K562 (cell line): Measurements from ENCODE around the gene ORAI2. TPM values are rescaled to one million over a fixed set of nuclear protein-coding genes. Genes with fewer than 3 reads are reported as not detected.

Experiments used
- ATAC-seq: fragments of 200-7000 bp; cut with Tn5 transposase; 3 replicates; pipeline ENCODE4 v1.9.1; 2020; ENCODE audit warnings: moderate library complexity
- BruUV-seq: library from RNA; stranded (reverse); fragments of 400-500 nt; replicated peaks from 2 replicates; lab custom pipeline; 2021; lab: Mats Ljungman, UMichigan
- CTCF ChIA-PET: fragments of 300-600 bp; formaldehyde crosslinking; extraction: SDS; loops from one replicate; lab custom pipeline; 2021; ENCODE audit warnings: low intra/inter-chr PET ratio; lab: Yijun Ruan, JAX
- POLR2A ChIA-PET: fragments of 300-600, 350-650 bp; sonication (Branson Sonifier 250); formaldehyde crosslinking; extraction: SDS; loops from one replicate; lab custom pipeline; 2021; ENCODE audit warnings: antibody characterized with exemption, inconsistent platforms; lab: Yijun Ruan, JAX
- DNase-seq, 4 experiments: peaks; one replicate each; pipeline versions ENCODE4 v3.0.0 to v3.0.0-alpha.2; 2011 to 2018; ENCODE audit warnings: low spot score in 3 of 4, mixed read lengths in 3 of 4; ENCODE audit errors: extremely low read depth in 1 of 4
- FAIRE-seq: peaks from 2 replicates; lab custom pipeline; 2011; peaks lifted over from hg19 to GRCh38; lab: Jason Lieb, UNC
- H2AFZ ChIP-seq: 2 replicates; pipeline ENCODE4 v1.6.0; 2011; ENCODE audit warnings: low read depth, low read length, control low read depth, inconsistent platforms
- H3K27ac ChIP-seq: fragments of 200-600 bp; 3 replicates; pipeline ENCODE4 v1.8.0; 2011; ENCODE audit warnings: low read depth, mild to moderate bottlenecking, control low read depth, inconsistent platforms, low read length, moderate library complexity, mixed read lengths; ENCODE audit errors: extremely low read depth
- H3K27me3 ChIP-seq, 2 experiments: fragments of 300-600 bp in 1 of 2; 2 replicates in 1 of 2; 3 replicates in 1 of 2; pipeline versions ENCODE4 v1.6.0 to v1.8.0; 2011; ENCODE audit warnings: inconsistent platforms in 2 of 2, low read length in 2 of 2, mild to moderate bottlenecking in 1 of 2, mixed read lengths in 1 of 2, moderate library complexity in 1 of 2; ENCODE audit not compliant: control insufficient read depth in 2 of 2, insufficient read depth in 2 of 2
- H3K36me3 ChIP-seq: fragments of 300-600 bp; 3 replicates; pipeline ENCODE4 v1.8.0; 2011; ENCODE audit warnings: mild to moderate bottlenecking, low read length, inconsistent platforms; ENCODE audit not compliant: control insufficient read depth, insufficient read depth
- H3K4me1 ChIP-seq, 2 experiments: fragments of 200-600 bp in 1 of 2; replicated peaks in 1 of 2; 2 replicates in 1 of 2; 3 replicates in 1 of 2; pipeline versions ENCODE4 v1.5.1 to v1.8.0; 2011; ENCODE audit warnings: inconsistent platforms in 2 of 2, low read length in 2 of 2, mild to moderate bottlenecking in 1 of 2, mixed read lengths in 1 of 2, moderate library complexity in 1 of 2; ENCODE audit not compliant: control insufficient read depth in 2 of 2, insufficient read depth in 2 of 2
- H3K4me2 ChIP-seq: 2 replicates; pipeline ENCODE4 v1.6.1; 2011; ENCODE audit warnings: low read length, control low read depth, inconsistent platforms, mixed read lengths; ENCODE audit not compliant: insufficient read depth
- H3K4me3 ChIP-seq: fragments of 200-600 bp; sonication (generic), shearing (Covaris generic); 2 replicates; pipeline ENCODE4 v1.5.1; 2016; ENCODE audit warnings: control low read depth, inconsistent platforms
- H3K79me2 ChIP-seq: fragments of 200-600 bp; 3 replicates; pipeline ENCODE4 v1.8.0; 2011; ENCODE audit warnings: low read length, inconsistent platforms; ENCODE audit not compliant: control insufficient read depth, insufficient read depth
- H3K9ac ChIP-seq, 2 experiments: 2 replicates each; pipeline versions ENCODE4 v1.6.0 to v1.6.1; 2011; ENCODE audit warnings: low read depth in 2 of 2, low read length in 2 of 2, control low read depth in 1 of 2, inconsistent platforms in 1 of 2, mild to moderate bottlenecking in 1 of 2, mixed read lengths in 1 of 2; ENCODE audit not compliant: insufficient read depth in 1 of 2
- H3K9me1 ChIP-seq: one replicate; pipeline ENCODE4 v1.6.0; 2011; ENCODE audit warnings: inconsistent platforms, mild to moderate bottlenecking, low read length, moderate library complexity; ENCODE audit not compliant: control insufficient read depth, insufficient read depth
- H3K9me3 ChIP-seq: replicated peaks from 2 replicates; pipeline ENCODE4 v1.5.1; 2011; ENCODE audit warnings: low read depth, low read length, inconsistent platforms; ENCODE audit not compliant: control insufficient read depth, insufficient read depth
- H4K20me1 ChIP-seq: replicated peaks from 2 replicates; pipeline ENCODE4 v1.6.1; 2011; ENCODE audit warnings: low read length, inconsistent platforms, mixed read lengths; ENCODE audit not compliant: control insufficient read depth, insufficient read depth
- FOXJ2 ChIP-seq: fragments of 200-800 bp; sonication (Bioruptor generic); IDR thresholded peaks from 2 replicates; pipeline ENCODE4 v1.6.1; 2016; ENCODE audit warnings: missing genetic modification characterization, missing compliant biosample characterization
- JUN ChIP-seq, 2 experiments: sonication (generic) in 1 of 2; formaldehyde crosslinking in 1 of 2; IDR thresholded peaks; 2 replicates each; pipeline versions ENCODE4 v1.6.1 to v1.8.0; 2012 to 2022; ENCODE audit warnings: borderline replicate concordance in 2 of 2, mild to moderate bottlenecking in 2 of 2, improper control_type of control experiment in 1 of 2, low read depth in 1 of 2, low read length in 1 of 2, missing genetic modification reagents in 1 of 2
- KLF10 ChIP-seq: fragments of 250-450 bp; sonication (Bioruptor Pico); IDR thresholded peaks from 2 replicates; pipeline ENCODE4 v1.6.1; 2021; ENCODE audit warnings: matching md5 sums
- MTA1 ChIP-seq: fragments of 450-650 bp; IDR thresholded peaks from 2 replicates; pipeline ENCODE4 v1.6.1; 2017; ENCODE audit warnings: borderline replicate concordance
- PURB ChIP-seq: sonication (generic); formaldehyde crosslinking; IDR thresholded peaks from 2 replicates; pipeline ENCODE4 v1.9.0; 2021; ENCODE audit warnings: low read depth, mild to moderate bottlenecking, missing genetic modification reagents
- TOE1 ChIP-seq, 2 experiments: fragments of 450-650 bp in 1 of 2; sonication (generic) in 1 of 2; formaldehyde crosslinking in 1 of 2; IDR thresholded peaks; 2 replicates each; pipeline versions ENCODE4 v1.7.1 to v1.8.0; 2016 to 2022; ENCODE audit warnings: borderline replicate concordance in 2 of 2, mild to moderate bottlenecking in 2 of 2, antibody characterized with exemption in 1 of 2, inconsistent platforms in 1 of 2, low read depth in 1 of 2, missing genetic modification reagents in 1 of 2, moderate library complexity in 1 of 2
- ZNF586 ChIP-seq: fragments of 450-650 bp; formaldehyde crosslinking; conservative IDR thresholded peaks from 2 replicates; pipeline ENCODE4 v1.4.0; 2020; ENCODE audit warnings: mild to moderate bottlenecking, moderate library complexity
- WGBS: fragments of 100-300 bp; shearing (Covaris generic); methylation state at CpG from one replicate; pipeline ENCODE4 v1.1.6; 2016; ENCODE audit warnings: low coverage, mixed read lengths; ENCODE audit not compliant: insufficient coverage; ENCODE audit errors: missing lambda C conversion rate; 5-methylcytosine and 5-hydroxymethylcytosine counted together
- in situ Hi-C: fragments of 300-500 bp; cut with MboI; formaldehyde crosslinking; loops from 4 replicates; pipeline ENCODE4 v1.15.0; 2018; ENCODE audit warnings: inconsistent platforms, mixed read lengths
- intact Hi-C: fragments of 100-400 bp; cut with micrococcal nuclease; formaldehyde crosslinking; loops from 2 replicates; pipeline ENCODE4 v1.14.2; 2022
- polyA plus RNA-seq, 8 experiments: library from polyadenylated mRNA; depleted of rRNA in 4 of 8; stranded (reverse) in 5 of 8; unstranded in 3 of 8; fragments of >200 nt; fragmentation: Nextera tagmentation in 2 of 8; fragmentation: Illumina TruSeq in 1 of 8; extraction: Ambion mirVana in 2 of 8; extraction: Trizol in 1 of 8; gene quantifications; 2 replicates each; pipeline versions ENCODE4 v1.2.1 to v1.2.3, GENCODE V29; 2011 to 2014; ENCODE audit warnings: inconsistent platforms in 1 of 8, missing spikeins in 1 of 8
- total RNA-seq, 7 experiments: library from RNA; depleted of rRNA in 6 of 7; stranded (reverse); fragments of >200 nt in 6 of 7; fragmentation: Illumina TruSeq in 2 of 7; extraction: Trizol in 2 of 7; gene quantifications; 2 replicates each; pipeline versions ENCODE4 v1.2.1 to v1.2.3, GENCODE V29; 2011 to 2021; ENCODE audit warnings: low replicate concordance in 1 of 7
- TF ChIP-seq, protein P1 (sequence below): sonication (generic); formaldehyde crosslinking; IDR thresholded peaks from 2 replicates; pipeline ENCODE4 v1.8.0; 2022; ENCODE audit warnings: missing genetic modification reagents, mild to moderate bottlenecking, moderate library complexity, borderline replicate concordance
- TF ChIP-seq, protein P2 (sequence below): sonication (generic); formaldehyde crosslinking; IDR thresholded peaks from 2 replicates; pipeline ENCODE4 v1.9.0; 2022; ENCODE audit warnings: mild to moderate bottlenecking, missing genetic modification reagents
- TF ChIP-seq, protein P3 (sequence below): IDR thresholded peaks from 2 replicates; pipeline ENCODE4 v1.6.1; 2016; ENCODE audit warnings: missing genetic modification characterization, missing compliant biosample characterization
- TF ChIP-seq, protein P4 (sequence below), 2 experiments: fragments of 450-650 bp; IDR thresholded peaks; 2 replicates each; pipeline ENCODE4 v1.6.1; 2016

Gene ORAI2
- total and polyA plus RNA-seq, 9 of the 15 experiments (the other 6 are each of a cell fraction or from before 2014, with no cell fraction given), result 1.1 to 27.7 (median 9.2) TPM

DNA sequence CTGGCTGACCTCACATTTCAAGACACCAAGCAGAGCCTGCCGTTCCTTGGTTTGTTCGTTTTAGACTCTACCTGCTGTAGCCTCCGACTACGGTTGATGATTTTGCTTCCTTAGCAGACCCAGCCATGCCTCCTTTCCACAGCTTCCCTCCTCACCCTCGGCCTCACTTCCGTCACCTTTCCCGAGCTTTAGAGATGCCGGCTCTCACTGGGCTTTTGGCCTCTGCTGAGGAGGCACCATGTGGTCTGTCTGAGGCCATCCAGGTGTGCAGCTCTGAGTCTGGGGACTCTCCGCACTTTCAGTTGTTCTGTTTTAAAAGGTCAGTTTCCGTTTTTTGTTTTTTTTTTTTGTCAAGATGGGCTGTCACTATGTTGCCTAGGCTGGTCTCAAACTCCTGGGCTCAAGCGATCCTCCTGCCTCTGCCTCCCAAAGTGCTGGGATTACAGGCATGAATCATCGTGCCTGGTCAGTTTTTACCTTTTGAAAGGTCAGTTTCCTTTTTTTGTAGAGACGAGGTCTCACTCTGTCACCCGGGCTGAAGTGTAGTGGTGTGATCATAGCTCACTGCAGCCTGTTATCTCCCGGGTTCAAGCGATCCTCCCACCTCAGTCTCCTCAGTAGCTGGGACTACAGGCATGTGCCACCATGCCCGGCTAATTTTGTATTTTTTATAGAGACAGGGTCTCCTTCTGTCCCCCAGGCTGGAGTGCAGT, 11.7 kb downstream of the ORAI2 start (continued):
- TF ChIP-seq, protein P1, sequence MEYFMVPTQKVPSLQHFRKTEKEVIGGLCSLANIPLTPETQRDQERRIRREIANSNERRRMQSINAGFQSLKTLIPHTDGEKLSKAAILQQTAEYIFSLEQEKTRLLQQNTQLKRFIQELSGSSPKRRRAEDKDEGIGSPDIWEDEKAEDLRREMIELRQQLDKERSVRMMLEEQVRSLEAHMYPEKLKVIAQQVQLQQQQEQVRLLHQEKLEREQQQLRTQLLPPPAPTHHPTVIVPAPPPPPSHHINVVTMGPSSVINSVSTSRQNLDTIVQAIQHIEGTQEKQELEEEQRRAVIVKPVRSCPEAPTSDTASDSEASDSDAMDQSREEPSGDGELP, result 0 out of 2 replicates have a peak, but pooled peaks have one; percentile 25
- TF ChIP-seq JUN (IDR thresholded peaks at IDR 0.05; ENCODE audit: borderline replicate concordance, low read depth, low read length) (no peak), JUN (CRISPR knock-in tag; IDR thresholded peaks at IDR 0.05; ENCODE audit: borderline replicate concordance) (no peak), ZNF586 (no peak), PURB (CRISPR knock-in tag) (no peak)
- TF ChIP-seq, protein P2, sequence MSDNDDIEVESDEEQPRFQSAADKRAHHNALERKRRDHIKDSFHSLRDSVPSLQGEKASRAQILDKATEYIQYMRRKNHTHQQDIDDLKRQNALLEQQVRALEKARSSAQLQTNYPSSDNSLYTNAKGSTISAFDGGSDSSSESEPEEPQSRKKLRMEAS (CRISPR knock-in tag), result 0 out of 2 replicates have a peak, but pooled peaks have one; percentile 18

DNA sequence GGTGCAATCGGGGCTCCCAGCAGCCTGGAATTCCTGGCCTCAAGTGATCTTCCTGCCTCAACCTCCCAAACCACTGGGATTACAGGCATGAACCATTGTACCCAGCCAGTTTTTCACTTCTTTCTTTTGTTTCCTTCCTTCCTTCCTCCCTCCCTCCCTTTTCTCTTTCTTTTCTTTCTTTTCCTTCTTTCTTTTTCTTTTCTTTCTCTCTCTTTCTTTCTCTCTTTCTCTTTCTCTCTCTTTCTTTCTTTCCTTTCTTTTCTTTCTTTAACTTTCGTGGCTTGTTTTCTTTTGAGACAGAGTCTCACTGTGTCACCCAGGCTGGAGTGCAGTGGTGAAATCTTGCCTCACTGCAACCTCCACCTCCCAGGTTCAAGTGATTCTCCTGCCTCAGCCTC, 12.3 kb downstream of the ORAI2 start:
- no peaks in the 10 kb centered on the region for H3K27me3 ChIP-seq
- in situ Hi-C loops (no loop called here), intact Hi-C loops (no loop called here)
- H3K4me2 ChIP-seq, result 0 out of 2 replicates have a peak overlapping the region, but pooled peaks have one; percentile 0
- TF ChIP-seq KLF10 (CRISPR knock-in tag) (no peak), FOXJ2 (tag) (no peak), TOE1 (IDR thresholded peaks at IDR 0.05; ENCODE audit: borderline replicate concordance) (0 out of 2 replicates have a peak, but pooled peaks have one; percentile 37), TOE1 (CRISPR knock-in tag; IDR thresholded peaks at IDR 0.05; ENCODE audit: borderline replicate concordance, low read depth) (no peak), MTA1 (peak; percentile 61)
- TF ChIP-seq, protein P3, sequence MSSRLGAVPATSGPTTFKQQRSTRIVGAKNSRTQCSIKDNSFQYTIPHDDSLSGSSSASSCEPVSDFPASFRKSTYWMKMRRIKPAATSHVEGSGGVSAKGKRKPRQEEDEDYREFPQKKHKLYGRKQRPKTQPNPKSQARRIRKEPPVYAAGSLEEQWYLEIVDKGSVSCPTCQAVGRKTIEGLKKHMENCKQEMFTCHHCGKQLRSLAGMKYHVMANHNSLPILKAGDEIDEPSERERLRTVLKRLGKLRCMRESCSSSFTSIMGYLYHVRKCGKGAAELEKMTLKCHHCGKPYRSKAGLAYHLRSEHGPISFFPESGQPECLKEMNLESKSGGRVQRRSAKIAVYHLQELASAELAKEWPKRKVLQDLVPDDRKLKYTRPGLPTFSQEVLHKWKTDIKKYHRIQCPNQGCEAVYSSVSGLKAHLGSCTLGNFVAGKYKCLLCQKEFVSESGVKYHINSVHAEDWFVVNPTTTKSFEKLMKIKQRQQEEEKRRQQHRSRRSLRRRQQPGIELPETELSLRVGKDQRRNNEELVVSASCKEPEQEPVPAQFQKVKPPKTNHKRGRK, result peak; percentile 90
- TF ChIP-seq, protein P4, sequence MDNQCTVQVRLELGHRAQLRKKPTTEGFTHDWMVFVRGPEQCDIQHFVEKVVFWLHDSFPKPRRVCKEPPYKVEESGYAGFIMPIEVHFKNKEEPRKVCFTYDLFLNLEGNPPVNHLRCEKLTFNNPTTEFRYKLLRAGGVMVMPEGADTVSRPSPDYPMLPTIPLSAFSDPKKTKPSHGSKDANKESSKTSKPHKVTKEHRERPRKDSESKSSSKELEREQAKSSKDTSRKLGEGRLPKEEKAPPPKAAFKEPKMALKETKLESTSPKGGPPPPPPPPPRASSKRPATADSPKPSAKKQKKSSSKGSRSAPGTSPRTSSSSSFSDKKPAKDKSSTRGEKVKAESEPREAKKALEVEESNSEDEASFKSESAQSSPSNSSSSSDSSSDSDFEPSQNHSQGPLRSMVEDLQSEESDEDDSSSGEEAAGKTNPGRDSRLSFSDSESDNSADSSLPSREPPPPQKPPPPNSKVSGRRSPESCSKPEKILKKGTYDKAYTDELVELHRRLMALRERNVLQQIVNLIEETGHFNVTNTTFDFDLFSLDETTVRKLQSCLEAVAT (IDR thresholded peaks at IDR 0.05), result peak; percentile 18 to 68; a peak in 1 of 4 replicates
- no peaks in the 10 kb centered on the region; the same call in 1 of the 2 replicates for H4K20me1 ChIP-seq
- BruUV-seq, result no TSS peak
- peaks cover 3% of the 10 kb centered on the region for H3K9me1 ChIP-seq
- no peaks in the 10 kb centered on the region for H3K79me2 ChIP-seq
- no peak overlapping the region for H2AFZ ChIP-seq
- no peak for ATAC-seq
- 43% methylated on average over 2 of the region's 2 CpGs for WGBS
- peaks cover 30 to 69% of the 10 kb centered on the region in 2 experiments for H3K4me1 ChIP-seq
- ChIA-PET CTCF (no interaction called here), POLR2A (interaction anchor here (1.5 to 1.6 kb wide), 2 partner anchors 8 to 11 kb away, joined by 3 to 4 read pairs; no protein-coding TSS in a partner anchor)
- no peak for DNase-seq
- H3K27ac ChIP-seq, result peak overlapping the region; percentile 41; the same call in 1 of the 3 replicates
- peak overlapping the region in 1 of 2 experiments; percentile 88; a peak in 2 of 4 replicates for H3K9ac ChIP-seq
- no peak for FAIRE-seq
- peaks cover 25% of the 10 kb centered on the region; the same call in 2 of the 3 replicates for H3K36me3 ChIP-seq
- H3K9me3 ChIP-seq, result no peaks in the 10 kb centered on the region
- H3K4me3 ChIP-seq, result no peak overlapping the region
